NT2/D1 (cell line): ENCODE results near the gene RELT.

Experiments
- YY1 ChIP-seq: IDR thresholded peaks from 2 replicates; pipeline ENCODE4 v1.6.1; 2011; ENCODE audit not compliant: insufficient read length, insufficient read depth
- ZNF274 ChIP-seq: IDR thresholded peaks from 2 replicates; pipeline ENCODE4 v1.6.1; 2011; ENCODE audit warnings: mild to moderate bottlenecking, low read depth, low read length

DNA sequence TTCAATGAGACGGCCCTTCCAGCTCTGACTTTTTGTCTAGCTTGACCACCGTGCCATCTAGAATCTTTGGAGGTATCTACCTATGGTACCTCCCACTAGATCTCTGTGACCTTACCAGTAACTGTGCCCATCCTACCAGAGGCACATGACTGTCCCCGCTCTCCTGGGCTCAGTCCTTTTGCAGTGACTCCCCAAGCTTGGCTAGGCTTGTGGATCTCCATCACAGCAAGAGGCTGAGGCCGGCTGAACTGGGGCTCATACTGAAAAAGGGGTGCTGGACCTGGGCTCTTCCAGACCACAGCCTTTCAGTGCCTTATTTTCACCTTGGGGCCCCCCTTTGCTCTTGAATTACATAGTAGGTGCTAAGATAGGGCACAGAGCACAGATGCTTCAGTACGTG, 27.3 kb downstream of the RELT start:
- TF ChIP-seq ZNF274 (no peak), YY1 (no peak)
